Retinal pigment epithelial cell (primary cell): ENCODE measurements around the gene NFE2.

Source experiments
- DNase-seq: peaks from one replicate; pipeline ENCODE4 v3.0.0-alpha.2; 2010; ENCODE audit warnings: low read depth
- H3K4me3 ChIP-seq: 2 replicates; pipeline ENCODE4 v1.5.1; 2011; ENCODE audit warnings: mild to moderate bottlenecking, low read length, control low read depth, moderate library complexity
- TF ChIP-seq, protein P1 (sequence below): conservative IDR thresholded peaks from 2 replicates; pipeline ENCODE4 v1.5.1; 2011; ENCODE audit warnings: low read depth, low read length, control low read depth, inconsistent platforms

The NFE2 gene

DNA sequence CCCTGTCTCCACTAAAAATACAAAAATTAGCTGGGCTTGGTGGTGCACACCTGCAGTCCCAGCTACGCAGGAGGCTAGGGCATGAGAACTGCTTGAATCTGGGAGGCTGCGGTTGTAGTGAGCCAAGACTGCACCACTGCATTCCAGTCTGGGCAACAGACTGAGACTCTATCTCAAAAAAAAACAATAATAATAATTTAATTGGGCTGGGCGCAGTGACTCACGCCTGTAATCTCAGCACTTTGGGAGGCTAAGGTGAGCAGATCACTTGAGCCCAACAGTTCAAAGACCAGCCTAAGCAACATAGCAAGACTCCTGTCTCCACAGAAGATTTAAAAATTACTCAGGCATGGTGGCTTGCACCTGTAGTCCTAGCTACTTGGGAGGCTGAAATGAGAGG, 47.6 kb downstream of the NFE2 start:
- DNase-seq, result no peak
- TF ChIP-seq, protein P1, sequence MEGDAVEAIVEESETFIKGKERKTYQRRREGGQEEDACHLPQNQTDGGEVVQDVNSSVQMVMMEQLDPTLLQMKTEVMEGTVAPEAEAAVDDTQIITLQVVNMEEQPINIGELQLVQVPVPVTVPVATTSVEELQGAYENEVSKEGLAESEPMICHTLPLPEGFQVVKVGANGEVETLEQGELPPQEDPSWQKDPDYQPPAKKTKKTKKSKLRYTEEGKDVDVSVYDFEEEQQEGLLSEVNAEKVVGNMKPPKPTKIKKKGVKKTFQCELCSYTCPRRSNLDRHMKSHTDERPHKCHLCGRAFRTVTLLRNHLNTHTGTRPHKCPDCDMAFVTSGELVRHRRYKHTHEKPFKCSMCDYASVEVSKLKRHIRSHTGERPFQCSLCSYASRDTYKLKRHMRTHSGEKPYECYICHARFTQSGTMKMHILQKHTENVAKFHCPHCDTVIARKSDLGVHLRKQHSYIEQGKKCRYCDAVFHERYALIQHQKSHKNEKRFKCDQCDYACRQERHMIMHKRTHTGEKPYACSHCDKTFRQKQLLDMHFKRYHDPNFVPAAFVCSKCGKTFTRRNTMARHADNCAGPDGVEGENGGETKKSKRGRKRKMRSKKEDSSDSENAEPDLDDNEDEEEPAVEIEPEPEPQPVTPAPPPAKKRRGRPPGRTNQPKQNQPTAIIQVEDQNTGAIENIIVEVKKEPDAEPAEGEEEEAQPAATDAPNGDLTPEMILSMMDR, result no peak
- H3K4me3 ChIP-seq, result no peak overlapping the region

DNA sequence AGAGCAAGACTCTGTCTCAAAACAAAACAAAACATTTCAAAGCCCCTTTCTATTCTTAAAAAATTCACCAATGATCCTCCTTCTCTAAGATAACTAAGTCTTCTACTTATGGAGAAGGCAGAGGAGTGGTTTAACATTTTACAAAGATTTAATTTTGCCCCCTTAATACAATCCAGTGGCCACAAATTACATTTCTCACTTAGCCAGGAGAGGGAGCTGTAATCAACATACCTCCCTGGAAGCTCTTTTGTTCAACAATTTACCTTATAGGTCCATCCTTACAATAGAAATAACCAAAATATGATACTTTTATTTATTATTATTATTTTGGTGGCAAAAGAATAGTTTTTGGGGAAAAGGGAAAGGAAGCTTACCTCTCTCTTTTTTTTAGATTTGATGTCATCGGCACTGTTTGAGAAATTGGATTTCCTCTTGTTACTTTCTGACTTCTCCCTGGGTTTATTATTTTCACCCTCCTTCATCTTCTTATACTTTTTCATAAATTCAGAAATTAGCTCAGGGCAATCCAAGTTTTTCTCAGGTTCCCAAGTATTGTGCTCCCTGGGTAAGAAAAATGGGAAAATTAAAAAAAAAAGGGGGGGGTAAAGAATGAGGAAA, 49.0 kb downstream of the NFE2 start:
- TF ChIP-seq, protein P1, result peak; percentile 76
- no peak for DNase-seq
- H3K4me3 ChIP-seq, result no peak overlapping the region

DNA sequence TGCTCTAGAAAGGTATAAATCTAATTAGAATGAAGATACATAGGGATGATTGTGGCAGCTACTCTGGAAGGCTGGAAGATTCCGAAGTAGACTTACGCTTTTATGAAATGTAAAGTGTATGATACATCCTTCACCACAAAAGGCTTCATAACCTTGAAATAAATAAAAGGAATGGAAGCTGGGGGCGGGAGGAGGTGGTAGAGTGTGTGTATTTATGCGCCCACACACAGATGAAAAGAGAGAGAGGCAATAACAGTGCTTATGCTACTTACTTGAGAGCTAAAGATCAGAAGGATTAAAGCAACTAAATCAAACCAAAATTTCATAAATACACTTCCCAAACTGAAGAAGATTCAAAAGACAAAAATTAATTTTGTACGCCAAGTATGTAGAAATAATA, 51.3 kb downstream of the NFE2 start:
- TF ChIP-seq, protein P1, result no peak
- no peak overlapping the region for H3K4me3 ChIP-seq
- no peak for DNase-seq

DNA sequence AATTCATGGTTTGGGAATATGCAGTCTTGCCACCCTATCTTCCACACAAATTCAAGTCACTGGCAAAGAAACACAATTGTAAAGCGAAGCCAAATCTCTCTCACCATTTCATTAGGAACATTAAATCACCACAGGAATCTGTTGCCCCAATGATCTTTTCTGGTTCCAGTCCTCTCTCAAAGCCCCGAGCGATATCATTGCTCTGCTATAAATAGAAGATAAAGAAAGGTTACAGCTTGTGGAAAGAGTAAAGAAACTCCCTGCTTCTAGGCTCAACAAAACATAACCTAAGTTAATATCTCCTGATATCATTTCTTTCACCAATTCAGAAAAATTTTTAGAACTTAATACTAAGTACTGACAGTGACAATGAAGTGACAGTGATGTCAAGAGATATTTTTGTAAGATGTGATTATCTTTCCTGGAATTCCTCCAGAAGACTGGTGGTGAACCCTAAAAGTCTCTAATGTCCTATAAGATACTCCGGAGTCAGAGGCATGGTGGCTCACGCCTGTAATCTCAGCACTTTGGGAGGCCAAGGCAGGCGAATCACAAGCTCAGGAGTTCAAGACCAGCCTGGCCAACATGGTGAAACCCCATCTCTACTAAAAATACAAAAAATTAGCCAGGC, 54.7 kb downstream of the NFE2 start:
- H3K4me3 ChIP-seq, result no peak overlapping the region
- no peak for DNase-seq
- TF ChIP-seq, protein P1, result no peak
